MM.1S (cell line): ENCODE results near the gene ZNF488.

Source experiments
- DNase-seq: peaks from one replicate; pipeline ENCODE4 v3.0.0-alpha.2; 2015
- H2AFZ ChIP-seq: fragments of 300-600 bp; sonication (generic); 2 replicates; pipeline ENCODE4 v1.6.0; 2016; ENCODE audit warnings: antibody characterized with exemption, low read length
- H3F3A ChIP-seq: fragments of 300-600 bp; sonication (generic); 2 replicates; pipeline ENCODE4 v1.6.1; 2016; ENCODE audit warnings: mild to moderate bottlenecking, antibody characterized with exemption, low read length, moderate library complexity, mixed read lengths; ENCODE audit not compliant: insufficient read depth
- H3K27ac ChIP-seq: fragments of 300-600 bp; sonication (generic); 2 replicates; pipeline ENCODE4 v1.5.1; 2016; ENCODE audit warnings: mild to moderate bottlenecking, low read length
- H3K27me3 ChIP-seq: fragments of 300-600 bp; sonication (generic); replicated peaks from 2 replicates; pipeline ENCODE4 v1.6.0; 2016; ENCODE audit warnings: low read length; ENCODE audit not compliant: insufficient read depth
- H3K36me3 ChIP-seq: fragments of 300-600 bp; sonication (generic); replicated peaks from 2 replicates; pipeline ENCODE4 v1.6.1; 2016; ENCODE audit warnings: mild to moderate bottlenecking, low read length, mixed read lengths; ENCODE audit not compliant: insufficient read depth
- H3K4me1 ChIP-seq: fragments of 300-600 bp; sonication (generic); 2 replicates; pipeline ENCODE4 v1.6.1; 2016; ENCODE audit warnings: low read length, mixed read lengths
- H3K4me2 ChIP-seq: fragments of 300-600 bp; sonication (generic); 2 replicates; pipeline ENCODE4 v1.6.0; 2016; ENCODE audit warnings: low read depth, low read length
- H3K4me3 ChIP-seq: fragments of 300-600 bp; sonication (generic); 2 replicates; pipeline ENCODE4 v1.5.1; 2016; ENCODE audit warnings: low read length, mixed read lengths
- H3K79me2 ChIP-seq: fragments of 300-600 bp; sonication (generic); 2 replicates; pipeline ENCODE4 v1.6.1; 2016; ENCODE audit warnings: mixed run types, low read length, mixed read lengths
- H3K9ac ChIP-seq: fragments of 300-600 bp; sonication (generic); 2 replicates; pipeline ENCODE4 v1.6.1; 2016; ENCODE audit warnings: low read length, mixed read lengths
- H3K9me2 ChIP-seq: fragments of 300-600 bp; sonication (generic); replicated peaks from 2 replicates; pipeline ENCODE4 v1.6.1; 2016; ENCODE audit warnings: mild to moderate bottlenecking, low read length, mixed read lengths; ENCODE audit not compliant: insufficient read depth
- H3K9me3 ChIP-seq: fragments of 300-600 bp; sonication (generic); replicated peaks from 2 replicates; pipeline ENCODE4 v1.6.1; 2016; ENCODE audit warnings: mild to moderate bottlenecking, low read length, mixed read lengths; ENCODE audit not compliant: insufficient read depth
- H4K20me1 ChIP-seq: fragments of 300-600 bp; sonication (generic); 2 replicates; pipeline ENCODE4 v1.6.1; 2016; ENCODE audit warnings: mild to moderate bottlenecking, low read length, moderate library complexity, mixed read lengths; ENCODE audit not compliant: insufficient read depth
- CTCF ChIP-seq: fragments of 300-600 bp; sonication (generic); IDR thresholded peaks from 2 replicates; pipeline ENCODE4 v1.5.1; 2016; ENCODE audit warnings: antibody characterized with exemption, low read length, mixed read lengths
- EZH2 ChIP-seq: fragments of 300-600 bp; sonication (generic); optimal IDR thresholded peaks from 2 replicates; pipeline ENCODE3; 2017; ENCODE audit warnings: low read depth, mild to moderate bottlenecking, antibody characterized with exemption, low read length, mixed read lengths
- EZH2phosphoT487 ChIP-seq: fragments of 300-600 bp; sonication (generic); IDR thresholded peaks from 2 replicates; pipeline ENCODE4 v1.6.1; 2018; ENCODE audit warnings: antibody characterized with exemption, low read length

ZNF488 gene

GRCh38 chr10:47423476-47423875, 39.4 kb upstream of the ZNF488 start:
- no peaks in the 10 kb centered on the region for H3F3A ChIP-seq
- TF ChIP-seq EZH2phosphoT487 = no peak
- TF ChIP-seq EZH2 = no peak
- TF ChIP-seq CTCF = no peak
- H4K20me1 ChIP-seq = no peaks in the 10 kb centered on the region
- H3K9ac ChIP-seq = no peak overlapping the region
- no peak overlapping the region for H2AFZ ChIP-seq
- DNase-seq = no peak
- H3K27ac ChIP-seq = no peak overlapping the region
- H3K4me1 ChIP-seq = no peaks in the 10 kb centered on the region
- H3K79me2 ChIP-seq = no peaks in the 10 kb centered on the region
- no peak overlapping the region for H3K4me3 ChIP-seq
- no peak overlapping the region for H3K4me2 ChIP-seq
- no peaks in the 10 kb centered on the region for H3K27me3 ChIP-seq
- no peaks in the 10 kb centered on the region for H3K36me3 ChIP-seq
- H3K9me3 ChIP-seq = no peaks in the 10 kb centered on the region
- H3K9me2 ChIP-seq = no peaks in the 10 kb centered on the region

GRCh38 chr10:47421057-47421952, 37.2 kb upstream of the ZNF488 start:
- H3K36me3 ChIP-seq = no peaks in the 10 kb centered on the region
- H3K27ac ChIP-seq = no peak overlapping the region
- no peaks in the 10 kb centered on the region for H3K9me2 ChIP-seq
- H3K4me3 ChIP-seq = no peak overlapping the region
- H3K9me3 ChIP-seq = no peaks in the 10 kb centered on the region
- no peak overlapping the region for H3K4me2 ChIP-seq
- no peaks in the 10 kb centered on the region for H4K20me1 ChIP-seq
- TF ChIP-seq CTCF (no peak), EZH2 (no peak), EZH2phosphoT487 (no peak)
- H2AFZ ChIP-seq = no peak overlapping the region
- no peak for DNase-seq
- no peaks in the 10 kb centered on the region for H3K27me3 ChIP-seq
- no peaks in the 10 kb centered on the region for H3K79me2 ChIP-seq
- no peak overlapping the region for H3K9ac ChIP-seq
- H3F3A ChIP-seq = no peaks in the 10 kb centered on the region
- no peaks in the 10 kb centered on the region for H3K4me1 ChIP-seq

- Histone ChIP-seq H3K4me1 (no peaks in the 10 kb centered on the region), H3K9ac (no peak overlapping the region), H3K9me2 (no peaks in the 10 kb centered on the region), H3K27ac (no peak overlapping the region), H2AFZ (no peak overlapping the region), H3K4me2 (no peak overlapping the region), H3F3A (no peaks in the 10 kb centered on the region), H3K4me3 (no peak overlapping the region), H4K20me1 (no peaks in the 10 kb centered on the region), H3K36me3 (no peaks in the 10 kb centered on the region), H3K27me3 (no peaks in the 10 kb centered on the region), H3K79me2 (no peaks in the 10 kb centered on the region), H3K9me3 (no peaks in the 10 kb centered on the region)
- no peak for DNase-seq
- no peak for TF ChIP-seq EZH2
- no peak for TF ChIP-seq CTCF
- TF ChIP-seq EZH2phosphoT487 = no peak
Observed at GRCh38 chr10:47420305-47421056, 36.4 kb upstream of the ZNF488 start.
